GM18873 (cell line): ENCODE data around the gene ST6GALNAC2.
"Not testable (repeated sequence)": the region's sequence is repeated elsewhere in the genome, so short reads cannot be mapped to it uniquely, and the experiment has no call there.

Experiments
- ATAC-seq: cut with Tn5 transposase; IDR thresholded peaks from one replicate; pipeline ENCODE4 v1.9.1; 2021; ENCODE audit warnings: mild to moderate bottlenecking, moderate library complexity, moderate number of reproducible peaks; ENCODE audit not compliant: unreplicated experiment, low FRiP score

ST6GALNAC2 gene

DNA sequence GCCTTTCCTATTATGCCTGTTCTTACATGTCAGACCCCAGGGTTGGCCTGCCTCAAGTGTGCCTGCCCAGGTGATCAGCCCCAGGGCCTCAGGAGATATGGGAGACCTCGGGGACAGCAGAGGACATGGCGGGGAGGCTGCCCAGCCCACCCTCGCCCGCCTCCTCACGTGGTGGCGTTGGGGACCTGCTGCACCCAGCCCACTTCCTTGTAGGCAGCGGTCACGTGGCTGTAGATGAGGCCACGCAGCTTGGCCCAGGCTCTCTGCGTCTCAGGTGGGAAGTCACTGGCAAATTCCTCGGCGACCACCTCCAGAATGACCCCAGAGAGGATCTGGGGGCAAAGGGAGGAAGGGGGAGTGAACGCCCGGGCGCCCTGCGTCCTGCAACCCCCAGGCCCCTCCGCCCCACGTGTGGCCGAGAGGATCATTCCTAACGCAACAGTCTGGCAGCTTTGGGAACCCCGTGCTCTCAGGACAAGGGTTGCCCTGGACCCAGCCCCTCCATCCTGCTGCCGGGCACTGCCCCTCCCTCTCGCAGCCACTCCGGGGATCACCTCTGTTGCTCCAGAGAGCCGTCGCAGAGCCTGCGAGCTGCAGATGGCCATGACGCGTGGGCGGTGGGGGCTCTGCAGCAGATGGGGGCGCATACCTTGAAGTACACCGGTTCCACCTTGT lies 54.7 kb downstream of the ST6GALNAC2 start:
- ATAC-seq, result no peak

DNA sequence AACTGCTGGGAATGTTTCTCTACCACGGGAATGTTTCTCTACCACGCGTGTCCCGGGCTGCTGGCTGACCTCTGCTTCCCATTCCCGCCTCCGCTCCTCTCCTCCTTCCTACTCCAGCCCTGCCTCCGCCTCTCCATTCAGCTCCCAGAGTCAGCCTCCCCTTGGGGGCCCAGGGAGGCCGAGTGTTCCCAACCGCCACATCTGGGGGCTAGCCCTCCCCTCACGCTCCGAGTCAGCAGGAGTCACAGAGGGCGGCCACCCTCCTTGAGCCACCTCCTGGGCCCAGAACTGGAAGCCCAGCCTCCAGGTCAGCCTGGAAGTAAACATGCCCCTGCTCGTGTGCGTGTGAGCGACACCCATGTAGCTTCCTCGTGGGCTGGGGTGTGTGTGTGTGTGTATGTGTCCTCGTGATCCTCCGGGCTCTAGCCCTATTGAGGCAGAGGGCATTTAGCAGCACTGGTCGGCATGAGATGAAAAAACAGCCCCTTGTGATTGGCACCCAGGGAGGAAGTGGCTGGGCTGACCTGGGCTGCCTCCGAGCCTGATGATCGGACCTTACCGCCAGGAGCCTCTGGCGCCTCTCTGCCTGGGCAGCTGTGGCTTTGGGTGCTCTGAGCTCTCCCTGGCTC lies 55.5 kb downstream of the ST6GALNAC2 start:
- ATAC-seq, result no peak

DNA sequence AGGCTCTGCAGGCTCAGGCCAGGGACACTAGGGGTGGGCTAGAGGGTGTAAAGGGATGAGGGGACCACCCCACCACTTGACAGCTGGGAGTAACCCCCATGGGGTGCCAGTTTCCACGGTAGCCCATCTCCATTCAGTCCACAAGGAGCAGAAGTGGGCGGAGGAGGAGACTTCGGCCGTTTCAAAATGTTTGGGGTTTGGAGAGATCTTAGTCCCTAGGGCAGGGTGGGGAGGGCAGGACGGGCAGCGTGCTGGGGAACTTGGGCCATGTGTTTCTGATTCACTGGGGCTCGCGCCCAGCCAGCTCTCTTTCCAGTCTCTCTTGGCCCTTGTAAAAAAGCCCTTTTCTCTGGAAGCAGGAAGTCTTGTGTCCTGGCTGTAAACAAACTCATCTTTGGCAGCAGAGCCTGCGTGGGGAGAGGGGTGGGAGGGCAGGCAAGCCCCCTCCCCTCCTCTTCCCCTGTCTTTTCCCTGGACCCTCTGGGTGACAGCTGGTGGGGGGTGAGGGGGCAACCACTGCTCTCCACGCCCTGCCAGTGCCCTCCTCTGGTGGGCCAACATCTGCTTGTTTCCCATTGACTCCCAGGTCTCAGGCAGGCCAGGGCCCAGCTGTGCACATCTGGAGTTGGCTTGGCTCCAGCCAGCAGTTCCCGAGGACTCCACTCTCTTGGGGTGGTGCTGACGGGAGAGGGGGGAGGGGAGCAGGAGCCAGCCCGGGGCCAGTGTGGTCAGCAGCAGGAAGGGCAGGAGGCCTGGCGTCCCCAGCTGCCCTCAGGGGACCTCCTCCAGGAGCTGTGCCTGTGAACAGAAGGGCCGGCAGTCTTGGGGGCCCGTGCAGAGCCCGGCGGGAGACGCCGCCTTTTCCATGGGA lies 56.2 kb downstream of the ST6GALNAC2 start:
- no peak for ATAC-seq

DNA sequence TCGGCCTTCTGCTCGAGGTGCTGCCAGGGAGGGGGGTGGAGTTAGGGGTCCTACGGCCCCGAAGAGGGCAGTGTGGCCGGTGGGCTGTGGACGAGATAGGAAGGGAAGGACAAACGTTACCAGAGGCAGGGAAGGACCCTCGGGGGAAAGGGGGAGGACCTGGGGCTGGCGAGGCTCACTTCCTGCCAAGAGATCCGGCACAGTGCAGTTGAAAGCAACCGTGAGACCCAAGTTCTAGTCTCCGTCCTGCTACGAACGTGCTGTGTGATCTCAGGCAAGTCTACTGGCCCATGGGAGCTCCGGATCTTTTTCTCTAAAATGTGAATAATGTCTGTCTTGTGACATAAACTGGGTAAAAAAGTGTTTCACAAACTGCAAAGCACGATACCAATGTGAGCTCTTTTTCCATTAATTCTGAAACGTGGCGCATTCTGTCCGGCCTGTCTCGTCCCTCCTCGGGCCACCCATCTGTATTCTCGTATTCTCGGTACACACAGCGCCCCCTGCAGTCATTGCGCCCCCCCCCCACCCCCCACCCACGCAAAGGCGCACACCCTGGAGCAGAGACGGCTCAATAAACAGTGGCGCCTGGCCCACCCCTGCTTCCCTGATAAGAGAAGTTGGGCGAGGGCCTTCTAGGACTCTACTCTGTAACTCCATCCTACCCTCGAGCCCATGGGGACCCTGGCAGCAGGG lies 57.0 kb downstream of the ST6GALNAC2 start:
- ATAC-seq, result no peak

DNA sequence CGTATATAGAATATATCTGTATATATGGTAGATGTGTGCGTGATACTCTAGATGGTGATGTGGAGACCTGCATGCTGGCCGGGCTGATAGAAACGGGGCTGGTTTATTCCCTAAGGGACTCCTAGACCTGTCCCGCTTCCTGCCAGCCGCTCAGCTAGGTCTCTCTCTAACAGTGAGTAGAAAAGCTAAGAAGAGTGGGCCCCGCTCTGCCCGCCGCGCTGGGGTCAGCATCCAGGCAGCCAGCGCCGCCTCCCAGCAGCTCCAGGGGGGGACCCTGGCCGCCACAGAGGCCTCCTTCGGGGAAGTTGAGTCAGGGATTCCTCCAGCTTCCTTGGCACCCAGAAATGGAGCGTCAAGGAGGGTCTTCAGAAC lies 57.5 kb downstream of the ST6GALNAC2 start:
- peak; percentile 33 for ATAC-seq

DNA sequence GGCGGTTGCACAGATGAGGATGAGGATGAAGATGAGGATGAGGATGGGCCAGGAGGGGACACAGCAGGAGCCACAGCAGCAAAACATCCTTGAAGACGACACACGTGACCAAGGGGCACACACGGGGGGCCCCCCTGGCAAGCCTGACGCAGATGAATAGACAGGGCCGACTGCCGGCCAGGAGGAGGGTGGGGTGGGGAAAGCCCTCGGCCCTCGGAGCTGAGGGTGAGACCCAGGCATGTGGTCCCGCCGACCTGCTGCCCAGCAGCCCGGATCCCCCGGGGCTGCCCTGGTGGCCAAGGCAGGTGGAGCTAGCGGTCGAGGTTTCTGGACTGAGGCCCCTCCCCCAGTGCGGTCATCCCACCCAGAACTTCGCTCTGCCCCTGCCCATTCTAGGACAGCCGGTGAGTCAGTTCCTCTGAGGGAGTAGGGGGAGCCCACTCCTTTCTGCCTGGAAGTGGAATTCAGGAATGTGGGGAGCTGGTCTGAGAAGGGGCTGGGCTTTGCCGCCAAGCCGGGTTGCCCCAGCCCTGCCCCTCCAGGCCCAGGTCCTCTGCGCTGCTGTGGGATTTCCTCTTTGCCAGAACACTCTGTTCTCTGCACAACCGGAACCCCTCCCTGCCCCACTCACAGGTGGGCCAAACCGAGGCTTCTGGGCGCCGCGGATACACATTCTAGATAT lies 58.1 kb downstream of the ST6GALNAC2 start:
- peak; percentile 41 for ATAC-seq

DNA sequence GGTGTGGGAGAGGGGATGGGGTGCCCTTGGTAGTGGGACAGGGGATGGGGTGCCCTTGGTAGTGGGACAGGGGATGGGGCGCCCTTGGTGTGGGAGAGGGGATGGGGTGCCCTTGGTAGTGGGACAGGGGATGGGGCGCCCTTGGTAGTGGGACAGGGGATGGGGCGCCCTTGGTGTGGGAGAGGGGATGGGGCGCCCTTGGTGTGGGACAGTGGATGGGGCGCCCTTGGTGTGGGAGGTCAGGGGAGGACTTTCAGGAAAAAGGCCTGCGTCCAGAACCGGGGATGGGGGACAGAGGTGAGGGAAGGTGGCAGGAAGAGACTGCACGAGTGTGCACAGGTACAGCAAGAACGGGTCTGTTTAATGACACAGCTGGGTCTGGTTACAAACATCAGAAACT lies 58.6 kb downstream of the ST6GALNAC2 start:
- ATAC-seq, result not testable (repeated sequence)

DNA sequence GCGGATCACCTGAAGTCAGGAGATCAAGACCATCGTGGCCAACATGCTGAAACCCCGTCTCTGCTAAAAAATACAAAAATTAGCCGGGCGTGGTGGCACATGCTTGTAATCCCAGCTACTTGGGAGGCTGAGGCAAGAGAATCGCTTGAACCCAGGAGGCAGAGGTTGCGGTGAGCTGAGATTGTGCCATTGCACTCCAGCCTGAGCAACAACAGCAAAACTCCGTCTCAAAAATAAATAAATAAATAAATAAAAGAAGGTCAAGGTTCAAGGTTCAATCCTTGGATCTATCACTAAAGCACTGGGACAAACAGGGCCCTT lies 60.2 kb downstream of the ST6GALNAC2 start:
- not testable (repeated sequence) for ATAC-seq

DNA sequence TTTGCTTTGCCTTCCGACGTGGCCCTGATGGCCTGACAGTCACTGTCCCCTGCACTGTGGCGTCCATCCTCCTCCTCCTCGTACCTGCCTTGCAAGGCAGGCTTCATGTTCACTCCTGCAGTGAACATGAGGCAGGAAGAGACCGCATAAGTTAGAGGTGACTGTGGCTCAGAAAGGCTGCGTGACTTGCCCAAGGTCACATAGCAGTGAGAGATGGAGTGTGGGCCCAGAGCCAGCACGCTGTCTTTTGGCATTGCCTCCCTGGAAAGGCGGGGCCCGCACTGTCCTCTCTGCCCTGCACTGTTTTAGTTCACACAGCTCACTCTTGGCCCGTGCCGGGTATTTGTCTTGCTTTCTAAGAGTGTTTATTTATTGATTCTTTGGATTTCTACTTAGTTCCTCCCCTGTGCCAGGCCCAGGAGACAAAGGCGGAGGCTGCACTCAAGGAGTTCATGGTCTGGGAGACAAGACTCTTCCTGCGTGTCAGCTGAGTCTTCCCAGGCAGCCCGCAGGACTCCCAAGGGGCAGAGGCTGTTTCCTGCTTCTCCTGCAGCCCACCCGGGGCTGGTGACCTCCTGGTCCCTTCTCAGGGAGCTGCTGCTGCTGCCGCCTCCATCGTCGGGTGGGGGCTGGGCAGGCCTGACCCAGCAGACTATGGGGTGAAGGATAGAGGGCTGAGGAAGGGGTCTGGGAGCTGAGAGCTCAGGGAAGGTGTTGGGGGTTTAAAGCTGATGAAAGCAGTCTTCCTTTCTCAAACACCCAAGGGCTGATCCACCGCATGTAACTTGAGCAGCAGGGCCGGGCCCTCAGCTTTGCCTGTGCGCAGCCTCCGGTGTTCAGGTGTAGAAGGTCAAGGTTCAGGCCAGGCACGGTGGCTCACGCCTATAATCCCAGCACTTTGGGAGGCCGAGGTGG lies 60.8 kb downstream of the ST6GALNAC2 start:
- no peak for ATAC-seq

DNA sequence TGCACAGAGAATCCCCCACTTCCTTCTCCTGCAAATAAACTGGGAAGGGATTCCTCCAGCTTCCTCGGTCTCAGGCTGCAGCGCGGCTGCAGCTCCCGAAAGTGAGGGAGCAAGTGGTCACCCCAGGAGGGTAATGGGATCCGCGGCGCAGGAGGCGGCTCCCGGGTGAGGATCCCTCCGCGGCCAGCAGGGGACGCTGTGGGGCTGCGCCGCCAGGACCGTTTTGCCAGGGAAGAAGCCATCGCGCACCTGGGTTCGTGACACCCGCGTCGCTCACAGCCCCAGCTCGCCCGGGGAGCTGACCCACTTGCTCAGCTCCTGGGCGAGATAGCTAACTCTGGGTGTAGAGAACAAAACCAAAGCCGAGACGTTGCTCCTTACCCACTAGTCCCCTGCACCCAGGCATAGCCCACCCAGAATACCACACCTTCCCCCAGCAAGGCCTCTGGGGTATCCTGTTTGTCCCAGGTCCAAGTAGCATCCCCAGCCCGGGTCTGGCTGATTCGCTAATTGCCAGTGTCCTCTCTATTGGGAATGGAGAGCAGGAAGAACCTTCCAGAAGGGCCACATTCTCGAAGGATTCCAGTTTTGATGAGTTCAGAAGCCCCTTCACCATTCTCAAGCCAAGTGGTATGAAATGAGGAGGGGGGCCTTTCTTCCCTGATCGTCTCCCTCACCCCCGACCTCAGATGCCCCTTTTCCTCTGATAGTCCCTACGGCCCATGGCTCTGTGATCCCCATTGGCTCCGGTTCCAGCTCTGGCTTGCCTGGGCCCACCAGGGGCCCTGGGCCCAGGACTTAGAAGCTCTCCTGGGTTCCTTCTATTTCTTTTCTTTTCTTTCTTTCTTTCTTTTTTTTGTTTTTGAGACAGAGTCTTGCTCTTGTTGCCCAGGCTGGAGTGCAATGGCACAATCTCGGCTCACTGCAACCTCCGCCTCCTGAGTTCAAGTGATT lies 62.3 kb downstream of the ST6GALNAC2 start:
- no peak for ATAC-seq

DNA sequence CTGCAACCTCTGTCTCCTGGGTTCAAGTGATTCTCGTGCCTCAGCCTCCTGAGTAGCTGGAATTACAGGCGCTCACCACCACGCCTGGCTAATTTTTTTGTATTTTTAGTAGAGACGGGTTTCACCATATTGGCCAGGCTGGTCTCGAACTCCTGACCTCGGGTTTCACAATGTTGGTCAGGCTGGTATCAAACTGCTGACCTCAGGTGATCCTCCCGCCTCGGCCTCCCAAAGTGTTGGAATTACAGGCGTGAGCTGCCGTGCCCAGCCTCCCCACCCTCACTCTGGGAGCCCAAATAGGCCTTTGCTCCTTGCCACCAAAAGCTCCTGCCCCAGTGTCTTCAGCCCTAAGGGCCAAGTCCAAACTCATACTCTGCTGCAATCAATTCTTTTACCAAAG lies 64.0 kb downstream of the ST6GALNAC2 start:
- ATAC-seq, result not testable (repeated sequence)

DNA sequence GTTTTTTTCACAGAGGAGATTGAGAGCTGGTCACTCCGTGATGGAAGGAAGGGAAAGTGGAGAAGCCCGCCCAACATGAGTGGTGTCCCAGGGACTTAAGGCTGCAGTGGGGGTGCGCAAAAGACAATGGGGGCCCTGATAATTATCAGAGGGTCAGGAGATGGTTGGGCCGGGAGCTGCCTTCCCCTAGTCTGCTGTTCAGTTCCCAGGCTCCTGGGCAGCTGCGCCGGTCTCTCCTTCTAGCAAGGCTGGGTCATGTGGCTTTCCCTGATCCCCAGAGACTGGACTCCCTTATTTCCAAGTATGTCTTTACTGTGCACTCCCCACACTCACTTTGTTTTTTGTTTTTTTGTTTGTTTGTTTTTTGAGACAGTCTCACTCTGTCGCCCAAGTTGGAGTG lies 64.4 kb downstream of the ST6GALNAC2 start:
- no peak for ATAC-seq

DNA sequence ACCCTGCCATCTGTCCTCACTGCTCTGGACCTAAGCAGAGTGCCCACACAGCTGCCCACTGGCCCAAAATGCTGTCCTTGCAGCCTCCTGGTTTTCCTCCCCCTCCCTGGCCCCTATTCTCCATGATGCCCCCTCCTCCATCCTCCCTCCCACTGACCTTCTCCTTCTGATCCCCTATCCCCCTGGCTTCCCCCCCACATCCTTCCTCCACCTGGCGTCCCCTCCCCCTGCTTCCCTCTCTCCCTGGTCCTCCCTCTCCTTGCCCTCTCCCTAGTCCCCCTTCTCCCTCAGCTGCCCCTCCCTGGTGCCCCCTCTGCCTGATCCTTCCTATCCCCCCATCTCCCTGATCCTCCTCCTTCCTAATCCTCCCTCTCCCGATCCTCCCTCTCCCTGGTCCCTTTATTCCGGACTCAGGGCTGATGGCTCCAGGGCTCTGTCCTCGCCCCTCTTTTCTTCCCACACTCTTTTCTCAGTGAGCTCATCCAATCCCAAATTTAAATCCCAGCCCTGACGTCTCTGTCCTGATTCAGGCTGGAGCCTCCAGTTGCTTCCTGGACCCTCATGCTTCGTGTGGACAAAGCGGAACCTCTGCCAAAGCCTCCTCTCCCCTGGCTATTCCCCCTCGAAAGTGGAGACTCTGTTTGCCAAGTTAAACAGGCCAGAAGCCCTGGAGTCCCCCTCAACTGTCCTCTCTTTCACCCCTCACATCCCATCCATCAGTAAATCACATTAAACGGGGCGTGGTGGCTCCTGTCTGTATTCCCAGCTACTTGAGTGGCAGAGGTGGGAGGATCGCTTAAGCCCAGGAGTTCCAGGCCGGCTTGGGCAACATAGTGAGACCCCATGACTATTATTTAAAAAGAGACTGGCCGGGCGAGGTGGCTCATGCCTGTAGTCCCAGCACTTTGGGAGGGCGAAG lies 66.4 kb downstream of the ST6GALNAC2 start:
- ATAC-seq, result no peak

DNA sequence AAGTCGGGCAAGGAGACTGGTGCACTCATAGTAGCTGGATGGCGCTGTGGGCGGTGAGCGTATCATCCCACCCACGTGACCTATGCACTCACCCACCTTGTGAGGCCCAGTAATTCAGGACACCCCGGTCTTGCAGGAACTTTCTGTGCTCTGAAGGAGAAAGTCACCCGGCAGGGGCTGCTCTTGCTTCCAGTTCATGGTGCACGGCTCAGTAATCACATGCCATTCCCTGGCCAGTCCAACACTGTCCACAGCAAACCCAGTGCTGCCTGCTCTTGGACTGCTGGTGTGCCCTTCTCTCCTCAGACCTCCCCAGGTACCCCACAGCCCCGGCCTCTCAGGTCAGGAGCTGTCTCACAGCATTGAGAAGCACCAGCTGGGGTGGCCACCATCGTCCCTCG lies 68.0 kb downstream of the ST6GALNAC2 start:
- ATAC-seq, result no peak
